ENCODE data around the gene ETS1.
A peak's percentile ranks its signal among the peaks of the same experiment; 100 is the strongest.

The ETS1 gene

DNA sequence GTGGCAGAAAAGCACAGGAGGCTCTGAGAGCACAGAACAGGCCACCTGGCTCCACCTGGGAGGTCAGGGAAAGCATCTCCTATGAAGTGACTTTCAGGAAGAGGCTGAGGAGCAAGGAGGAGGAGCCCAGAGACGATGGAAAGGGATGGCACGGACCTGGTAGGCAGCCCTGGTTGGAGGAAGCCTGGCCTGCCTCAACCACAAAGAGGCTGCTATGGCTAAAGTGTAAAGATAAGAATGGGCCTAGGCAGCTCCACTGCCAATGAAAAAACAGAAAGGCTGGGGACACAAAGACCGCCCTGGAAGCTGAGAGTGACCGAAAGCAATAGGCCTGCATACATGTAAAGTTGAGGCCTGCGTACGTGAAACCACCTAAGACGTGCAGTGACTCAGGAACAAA lies 31.2 kb upstream of the ETS1 start:
- DNase-seq, result no peak

DNA sequence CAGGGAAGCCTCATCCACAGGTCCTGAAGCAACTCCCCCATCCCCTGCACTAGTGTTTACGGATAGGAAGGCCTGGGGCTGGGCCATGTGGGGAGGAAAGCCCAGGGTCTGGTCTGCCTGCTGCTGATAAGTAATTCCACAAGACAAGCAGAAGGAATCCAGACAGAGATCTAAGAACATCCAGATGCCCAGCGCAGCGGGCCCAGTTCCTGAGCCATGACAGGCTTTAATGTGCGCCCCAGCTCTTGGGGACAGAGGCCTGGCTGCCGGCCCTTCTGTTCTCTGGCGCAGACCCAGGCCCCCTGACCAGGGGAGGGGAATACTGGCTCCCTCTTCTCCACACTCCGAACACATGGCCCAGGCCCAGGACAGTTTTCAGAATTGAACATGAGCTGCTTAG lies 28.8 kb upstream of the ETS1 start:
- DNase-seq, result no peak

DNA sequence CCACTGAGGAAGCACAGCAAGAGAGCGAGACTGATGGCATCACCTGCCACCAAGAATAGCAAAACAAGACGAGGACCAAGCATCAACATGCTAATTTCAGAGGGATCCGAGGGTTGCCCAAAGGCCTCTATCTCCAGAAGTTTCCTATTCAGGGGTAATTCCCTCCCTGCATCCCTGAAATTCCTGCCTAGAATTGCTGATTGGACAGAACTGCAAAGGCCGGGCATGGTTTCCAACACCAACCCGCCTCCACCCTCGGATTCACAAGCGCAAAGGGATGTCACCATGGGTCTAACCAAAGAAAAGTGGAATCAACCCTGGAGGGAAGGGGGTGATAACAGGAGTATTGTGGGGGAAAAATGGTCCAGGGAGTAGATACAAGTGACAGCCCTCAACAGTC lies 28.3 kb upstream of the ETS1 start:
- DNase-seq, result no peak

DNA sequence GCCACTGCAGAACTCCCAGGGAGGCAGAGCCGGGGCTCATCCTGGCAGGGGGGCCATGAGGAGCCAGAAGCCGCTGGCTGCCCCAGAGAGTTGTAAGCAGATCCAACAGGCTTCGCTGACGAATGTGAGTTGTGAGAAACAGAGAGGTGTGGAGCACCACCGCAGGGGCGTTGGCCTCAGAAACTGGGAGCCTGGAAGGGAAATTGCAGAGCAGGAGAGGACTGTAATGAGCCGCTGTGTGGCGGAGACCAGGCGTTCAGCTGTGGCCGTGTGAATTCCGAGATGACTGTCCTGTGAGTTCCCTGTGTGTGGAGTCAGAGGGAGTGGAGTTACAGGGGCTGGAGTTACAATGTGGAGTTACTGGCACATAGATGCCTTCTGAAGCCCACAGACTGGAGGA lies 27.7 kb upstream of the ETS1 start:
- no peak for DNase-seq

DNA sequence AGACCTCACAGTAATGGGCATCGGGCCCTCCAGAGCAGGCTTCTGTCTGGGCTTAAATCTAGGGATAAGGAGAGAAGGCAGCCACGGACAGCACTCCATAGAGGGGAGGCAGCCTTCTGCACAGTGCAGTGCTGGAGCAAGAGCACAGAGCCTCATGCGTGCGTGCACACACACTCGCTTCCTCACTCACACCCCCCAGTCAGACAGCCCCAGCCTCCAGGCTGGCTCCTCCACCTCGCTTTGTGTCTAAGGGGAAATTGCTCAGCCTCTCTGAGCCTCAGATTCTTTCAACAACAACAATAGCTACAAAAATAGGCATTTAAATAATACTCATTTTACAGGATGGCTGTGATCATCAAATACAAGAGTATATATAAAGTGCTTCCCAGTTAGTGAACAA lies 26.7 kb upstream of the ETS1 start:
- DNase-seq, result peak; percentile 44

DNA sequence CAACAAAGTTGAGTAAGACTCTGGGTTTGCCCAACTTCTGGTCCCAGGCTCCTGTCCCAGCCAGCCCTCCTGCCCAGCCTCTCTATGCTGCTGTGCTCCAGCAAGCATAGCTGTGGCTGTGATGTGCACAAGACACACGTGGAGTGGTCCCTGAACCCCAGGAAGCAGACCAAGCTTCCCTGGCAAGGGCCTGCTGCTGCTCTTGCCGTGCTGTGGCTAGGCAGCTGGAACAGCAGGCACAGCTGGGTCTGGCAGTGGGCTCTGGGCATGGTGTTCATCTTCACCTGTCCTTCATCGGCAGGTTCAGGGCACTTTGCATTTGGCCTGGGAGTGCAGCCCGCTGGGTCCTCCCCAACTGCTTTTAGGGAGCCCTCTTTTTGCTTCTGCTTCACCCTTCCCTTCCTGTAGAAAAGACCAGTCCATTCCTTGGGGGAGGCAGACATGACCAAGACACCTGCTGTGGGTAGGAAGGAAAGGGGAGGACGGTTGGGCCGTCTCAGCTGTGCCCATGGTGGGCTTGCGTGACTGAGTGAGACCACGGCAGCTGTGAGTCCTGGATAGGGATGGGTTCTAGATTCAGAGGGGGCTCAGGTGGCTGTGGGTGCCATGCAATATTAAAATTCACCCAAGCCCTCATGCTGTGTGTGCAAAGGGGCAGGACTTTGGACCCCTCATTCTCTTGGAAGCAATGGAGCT lies 26.1 kb upstream of the ETS1 start:
- DNase-seq, result no peak

DNA sequence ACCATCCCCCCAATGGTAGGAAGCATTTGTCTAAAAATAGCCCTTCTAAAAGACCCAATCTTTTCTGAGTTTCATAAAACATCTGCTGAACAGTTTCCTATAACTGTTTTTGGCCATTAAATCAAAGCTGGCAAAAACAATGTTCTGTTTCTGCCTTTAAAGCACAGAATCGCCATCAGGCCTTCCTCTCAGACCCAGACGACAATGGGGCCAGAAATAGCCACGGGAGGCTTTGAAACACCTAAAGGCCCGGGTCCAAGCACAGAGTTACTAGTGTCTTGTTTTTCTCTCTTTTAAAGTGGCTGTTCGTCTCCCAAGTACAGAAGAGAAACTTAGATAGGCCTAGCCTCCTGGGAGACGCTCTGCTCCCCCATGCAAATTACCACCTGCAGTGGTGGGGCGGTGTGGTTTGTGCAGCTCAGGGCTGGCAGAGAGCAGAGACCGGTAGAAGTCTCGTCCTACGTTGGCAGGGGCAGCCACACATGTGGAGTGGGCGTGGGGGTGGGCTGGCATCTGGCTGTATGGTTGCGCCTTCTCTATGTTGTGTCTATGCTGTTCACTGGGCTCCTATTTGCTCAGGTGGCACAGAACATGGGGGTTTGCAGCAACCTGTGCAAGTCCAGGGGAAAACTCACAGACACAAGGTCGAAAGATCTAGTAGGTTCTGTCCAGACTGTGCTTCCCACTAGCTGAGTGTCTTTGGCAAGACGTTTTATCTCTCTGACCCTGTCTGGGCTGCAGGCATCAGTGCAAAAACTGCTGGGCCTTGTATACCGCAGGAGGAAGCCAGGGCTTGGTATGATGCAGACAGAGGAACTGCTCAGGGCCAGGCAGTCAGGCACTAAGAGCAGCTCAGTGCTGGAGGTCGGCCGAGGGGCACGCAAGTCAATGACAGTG lies 23.6 kb upstream of the ETS1 start:
- peak; percentile 77 for DNase-seq

DNA sequence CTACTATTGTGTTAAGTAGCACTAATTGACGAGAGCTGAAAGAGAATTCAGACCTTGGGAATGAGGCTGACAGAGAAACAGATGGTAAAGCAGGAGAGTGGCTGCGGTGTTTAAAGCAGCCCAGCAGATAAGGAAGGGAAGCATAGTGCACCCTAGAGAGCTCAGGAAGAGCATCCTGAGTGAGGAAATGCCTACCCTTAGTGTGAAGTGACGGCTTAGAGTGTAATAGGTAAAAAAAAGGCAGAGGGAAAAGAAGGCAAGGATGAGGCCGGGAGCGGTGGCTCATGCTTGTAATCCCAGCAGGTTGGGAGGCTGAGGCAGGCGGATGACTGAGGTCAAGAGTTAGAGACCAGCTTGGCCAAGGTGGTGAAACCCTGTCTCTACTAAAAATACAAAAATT lies 22.4 kb upstream of the ETS1 start:
- DNase-seq, result no peak

DNA sequence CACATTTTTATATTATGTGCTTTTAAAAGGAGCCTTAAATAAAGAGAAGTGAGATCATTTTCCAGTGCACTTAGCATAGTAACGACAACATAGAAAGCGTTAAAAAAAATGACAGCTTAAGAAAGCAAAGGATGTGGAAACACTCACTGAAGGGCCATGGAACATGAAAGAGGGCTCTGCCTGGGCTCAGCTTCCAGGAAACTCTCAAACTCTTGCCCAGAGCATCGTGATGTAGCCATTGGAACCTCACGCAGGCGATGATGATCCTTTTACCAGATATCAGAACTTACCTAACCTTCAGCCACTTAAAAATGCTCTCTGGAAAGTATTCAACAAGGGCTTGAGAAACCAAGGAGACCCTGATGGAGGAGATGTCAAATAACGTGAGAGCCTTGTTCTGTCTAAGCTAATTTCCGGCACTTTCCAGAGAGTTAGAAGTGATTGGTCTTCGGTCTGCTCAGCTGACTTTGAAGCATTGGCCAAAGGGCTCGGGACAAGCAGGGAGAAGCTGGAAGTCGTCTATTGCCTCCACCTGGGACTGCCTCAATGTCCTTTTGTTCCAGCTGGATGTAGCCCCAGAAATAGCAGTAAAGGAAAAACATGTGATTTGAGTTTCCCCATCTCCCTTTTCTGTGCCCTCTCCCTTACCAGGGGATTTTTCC lies 21.5 kb upstream of the ETS1 start:
- peak; percentile 38 for DNase-seq

DNA sequence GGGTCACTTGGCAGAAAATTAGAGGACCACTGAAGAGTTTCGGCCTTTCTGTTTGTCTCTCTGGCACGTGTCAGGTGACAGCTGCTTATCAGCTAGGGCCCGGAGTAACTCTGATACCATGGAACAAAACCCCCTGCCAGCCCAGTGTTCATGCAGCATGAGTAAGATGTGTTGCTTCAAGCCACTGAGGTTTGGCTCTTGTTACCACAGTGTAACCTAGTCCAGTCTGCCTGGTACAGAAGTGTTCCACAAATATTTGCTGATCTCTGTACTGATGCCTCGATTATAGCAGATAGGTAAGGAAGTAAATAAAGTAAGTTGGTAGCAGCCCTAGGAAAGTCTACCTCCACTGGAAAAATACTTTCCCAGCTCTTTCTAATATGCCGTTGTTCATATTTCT lies 20.5 kb upstream of the ETS1 start:
- no peak for DNase-seq

DNA sequence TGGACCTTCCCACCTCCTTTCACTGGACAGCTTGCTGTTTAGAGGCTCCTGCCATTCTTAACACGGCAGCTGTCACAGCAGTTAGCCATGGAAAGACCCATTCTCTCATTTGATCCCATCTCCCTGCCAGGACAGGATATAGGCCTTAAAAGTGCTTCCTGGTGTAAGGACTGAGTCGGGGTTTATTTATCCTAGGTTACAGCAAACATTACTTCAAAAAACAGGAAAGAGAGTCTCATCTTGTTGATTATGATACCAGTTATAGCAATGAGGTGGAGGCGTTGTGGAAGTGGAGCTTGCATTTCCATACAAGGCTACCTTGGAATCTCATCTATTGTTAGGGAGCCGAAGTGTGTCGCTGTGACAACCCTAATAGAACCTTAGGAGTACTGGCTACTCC lies 17.4 kb upstream of the ETS1 start:
- DNase-seq, result no peak

DNA sequence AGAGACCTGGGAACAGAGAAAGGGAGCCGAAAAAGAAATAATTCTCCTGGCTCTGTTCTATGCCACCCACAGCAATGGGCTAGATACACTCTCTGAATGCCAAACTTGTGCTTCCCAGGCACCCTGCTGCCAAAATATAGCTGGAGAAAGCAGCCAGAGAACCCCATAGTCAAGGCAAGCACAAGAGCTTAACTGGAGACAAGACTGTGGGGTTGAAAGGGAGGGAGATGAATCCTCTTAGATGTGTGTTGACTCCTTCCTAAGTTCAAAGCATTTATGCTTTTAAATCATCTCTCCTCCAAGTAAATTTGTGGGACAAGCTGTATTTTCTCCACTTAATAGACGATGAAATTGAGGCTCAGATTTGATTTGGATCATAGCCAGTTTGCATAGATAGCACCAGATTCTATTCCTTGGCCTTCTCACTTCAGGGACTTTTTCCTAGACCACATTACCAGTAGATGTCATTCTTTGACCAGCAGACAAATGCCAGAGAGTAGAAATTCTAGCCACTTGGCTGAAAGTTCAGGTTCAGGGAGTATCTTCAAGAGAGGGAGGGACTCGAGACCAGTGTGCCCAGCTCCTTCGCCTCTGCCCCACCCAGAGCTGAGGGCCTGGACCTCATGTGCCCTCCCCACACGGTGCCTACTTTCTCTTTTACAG lies 16.5 kb upstream of the ETS1 start:
- no peak for DNase-seq

DNA sequence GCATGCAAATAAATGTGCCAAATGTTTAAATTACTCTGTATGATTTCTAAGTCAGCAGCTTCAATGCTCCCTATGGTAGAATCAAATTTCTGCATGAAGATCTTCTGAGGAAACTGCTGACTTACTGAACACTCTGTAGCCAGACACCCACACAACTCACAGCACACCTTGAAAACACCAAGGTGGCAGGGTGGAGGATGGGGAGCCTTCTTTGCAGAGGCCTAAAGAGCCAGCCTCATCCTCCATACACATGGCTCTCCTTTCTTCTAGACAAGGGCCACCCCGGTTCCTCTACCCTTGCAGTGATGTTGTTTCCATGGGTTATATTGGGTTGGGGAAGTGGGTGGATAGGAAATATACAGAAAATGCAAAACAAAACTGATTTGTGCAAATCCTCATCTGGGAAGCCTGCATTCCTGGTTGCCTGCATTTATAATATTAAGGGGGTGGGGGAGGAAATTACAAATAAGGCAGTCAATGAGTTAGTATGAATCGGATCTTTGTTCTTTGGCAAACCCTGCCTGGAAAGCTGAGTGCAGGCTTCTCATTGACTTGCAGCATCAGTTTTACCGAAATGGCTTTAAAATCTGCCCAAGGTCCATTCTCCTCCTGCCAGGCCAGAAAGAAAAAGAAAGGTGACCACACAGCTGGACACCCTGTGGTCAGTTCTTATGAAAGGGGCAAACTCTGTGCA lies 15.8 kb upstream of the ETS1 start:
- DNase-seq, result peak; percentile 40

DNA sequence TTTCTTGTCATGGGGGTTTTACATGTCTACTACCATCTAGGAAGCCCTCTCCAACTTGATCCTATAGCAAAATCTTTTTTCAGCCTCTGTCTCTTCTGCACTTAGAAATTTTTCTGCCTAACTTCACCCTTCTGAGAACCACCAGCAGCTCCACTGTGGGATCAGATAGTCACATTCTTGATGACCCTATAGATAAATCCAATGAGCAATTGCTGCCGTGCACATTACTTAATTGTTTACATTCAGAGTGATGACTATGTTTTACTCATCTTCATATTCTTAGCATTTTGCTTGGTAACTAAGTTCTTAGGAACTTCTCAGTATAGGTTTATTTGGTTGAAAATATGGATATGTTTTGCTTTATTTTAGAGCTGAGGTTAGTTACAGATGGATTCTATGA lies 12.4 kb upstream of the ETS1 start:
- DNase-seq, result no peak

DNA sequence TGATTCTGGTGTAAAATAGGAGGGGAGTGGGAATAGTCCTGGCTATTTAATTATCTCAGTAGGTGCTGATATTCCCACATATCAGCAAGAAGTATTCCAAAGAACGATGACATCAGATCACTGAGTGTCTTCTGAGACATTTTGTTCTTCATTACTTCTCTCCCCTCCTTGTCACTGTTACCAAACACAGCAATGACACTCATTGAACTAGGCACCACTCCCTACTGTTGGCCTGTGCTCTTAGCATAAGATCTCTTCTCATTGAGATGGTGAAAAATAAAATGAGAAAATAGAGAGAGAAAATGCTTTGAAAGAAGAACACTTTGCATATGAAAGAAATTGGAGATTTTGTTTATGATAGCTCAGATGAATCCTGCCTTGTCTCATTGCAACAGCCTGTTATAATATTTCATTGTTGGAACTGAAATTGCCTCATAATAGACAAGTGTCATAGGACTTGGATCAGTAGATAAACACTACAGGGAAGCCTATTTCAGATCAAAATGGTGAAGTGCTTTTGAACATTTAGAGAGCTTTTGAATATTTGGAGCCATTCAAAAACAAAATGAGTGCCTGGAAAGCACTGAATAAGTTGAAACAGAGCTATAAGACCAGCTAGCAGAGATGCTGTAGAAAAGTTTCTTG lies 11.3 kb upstream of the ETS1 start:
- DNase-seq, result no peak

DNA sequence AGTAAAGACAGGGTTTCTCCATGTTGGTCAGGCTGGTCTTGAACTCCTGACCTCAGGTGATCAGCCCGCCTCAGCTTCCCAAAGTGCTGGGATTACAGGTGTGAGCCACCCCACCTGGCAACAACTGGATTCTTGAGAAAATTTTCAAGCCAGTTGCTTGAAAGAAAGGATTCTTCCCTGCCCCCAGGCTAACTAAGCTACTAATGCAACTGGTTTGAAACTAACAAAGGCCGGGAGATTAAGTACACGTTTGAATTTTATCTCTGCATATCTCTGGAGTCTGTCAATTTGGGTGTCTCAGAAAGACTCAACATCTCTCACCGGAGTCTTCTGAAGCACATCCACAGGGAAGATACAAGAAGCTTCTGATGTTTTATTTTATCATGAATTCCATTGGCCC lies 10.7 kb upstream of the ETS1 start:
- no peak for DNase-seq

DNA sequence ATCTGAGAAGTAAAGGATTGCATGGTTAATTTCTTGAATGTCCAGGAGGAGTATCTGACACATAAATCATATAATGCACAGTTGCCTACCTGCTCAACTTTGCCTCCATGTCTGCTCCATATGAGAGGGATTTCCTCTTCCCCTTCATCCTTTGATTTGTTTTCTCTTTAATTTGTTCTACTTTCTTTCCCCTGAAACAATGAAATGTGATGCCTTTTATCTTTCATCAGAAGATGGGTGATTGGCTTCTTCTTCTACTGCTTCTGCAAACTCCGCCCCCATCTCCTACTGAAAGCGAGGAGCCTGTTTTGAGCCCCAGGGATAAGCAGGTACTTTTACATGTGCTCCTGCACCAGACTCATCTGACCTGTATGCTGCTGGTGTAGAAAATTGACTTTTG lies 9.9 kb upstream of the ETS1 start:
- no peak for DNase-seq

DNA sequence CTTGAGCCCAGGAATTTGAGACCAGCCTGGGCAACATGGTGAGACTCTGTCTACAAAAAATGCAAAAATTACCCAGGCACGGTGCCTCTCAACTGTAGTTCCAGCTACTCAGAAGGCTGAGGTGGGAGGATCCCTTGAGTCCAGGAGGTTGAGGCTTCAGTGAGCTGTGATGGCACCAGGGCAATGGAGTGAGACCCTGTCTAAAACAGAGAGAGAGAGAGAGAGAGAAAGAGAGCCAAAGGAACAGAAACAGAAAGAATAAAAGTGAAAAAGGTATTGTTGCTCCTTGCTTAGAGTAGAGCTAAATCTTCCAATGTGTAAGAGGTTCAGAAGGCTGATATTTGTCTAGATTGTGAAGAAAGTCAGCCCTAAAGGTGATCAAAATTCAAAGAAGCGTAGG lies 8.9 kb upstream of the ETS1 start:
- DNase-seq, result no peak

DNA sequence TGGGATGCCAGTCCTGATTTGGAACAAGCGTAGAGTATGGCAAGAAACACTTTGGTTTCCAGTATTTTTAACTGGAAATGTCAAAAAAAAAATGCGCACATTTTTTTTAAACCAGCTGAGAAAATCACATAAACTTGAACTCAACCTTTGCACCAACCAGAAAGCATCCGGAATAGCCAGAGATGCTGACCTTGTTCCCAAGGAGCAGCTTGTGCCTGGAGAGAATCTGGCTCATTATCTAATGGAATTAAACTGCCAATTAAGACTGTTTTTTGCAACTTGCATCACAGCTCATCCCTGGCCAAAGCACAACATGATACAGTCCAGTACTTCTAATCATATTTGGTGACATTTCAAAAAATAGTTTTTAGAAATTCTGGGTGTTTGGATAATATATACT lies 8.4 kb upstream of the ETS1 start:
- DNase-seq, result no peak

DNA sequence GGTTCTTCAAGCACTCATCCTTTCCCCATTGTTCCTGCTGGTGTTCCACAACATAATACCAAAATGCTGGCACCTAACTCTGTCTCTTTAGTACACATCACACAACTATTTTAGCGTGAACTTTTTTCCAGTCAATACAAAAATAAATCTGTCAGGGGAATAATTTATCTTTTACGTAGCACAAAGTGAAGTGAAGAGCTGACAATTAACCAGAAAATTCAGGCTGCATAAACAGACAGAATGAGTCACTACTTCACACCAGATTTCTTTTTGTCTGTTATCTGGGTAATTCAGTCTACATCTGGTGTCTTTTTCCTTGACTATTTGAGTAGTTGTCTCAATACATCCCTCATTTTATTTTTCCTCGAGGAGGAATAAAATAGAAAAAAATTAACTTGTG lies 7.9 kb upstream of the ETS1 start:
- DNase-seq, result no peak

DNA sequence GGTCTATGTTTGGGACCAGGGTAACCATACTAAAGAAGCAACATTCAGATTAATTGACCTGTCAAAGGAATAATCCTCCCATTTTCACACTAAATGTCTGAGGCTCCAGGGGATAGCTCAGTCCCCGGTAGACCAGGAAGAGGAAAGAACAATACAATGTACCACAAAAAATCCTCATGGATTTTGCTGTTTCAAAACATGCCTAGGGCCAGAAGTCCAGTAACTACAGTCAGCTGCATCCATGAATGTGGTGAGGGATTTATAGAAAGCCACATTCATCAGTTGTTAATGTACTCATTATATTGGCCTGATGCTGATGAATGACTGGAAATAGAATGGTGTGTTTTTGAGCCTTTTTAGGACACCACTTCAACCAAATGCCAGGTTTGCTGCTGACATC lies 6.9 kb upstream of the ETS1 start:
- DNase-seq, result no peak

DNA sequence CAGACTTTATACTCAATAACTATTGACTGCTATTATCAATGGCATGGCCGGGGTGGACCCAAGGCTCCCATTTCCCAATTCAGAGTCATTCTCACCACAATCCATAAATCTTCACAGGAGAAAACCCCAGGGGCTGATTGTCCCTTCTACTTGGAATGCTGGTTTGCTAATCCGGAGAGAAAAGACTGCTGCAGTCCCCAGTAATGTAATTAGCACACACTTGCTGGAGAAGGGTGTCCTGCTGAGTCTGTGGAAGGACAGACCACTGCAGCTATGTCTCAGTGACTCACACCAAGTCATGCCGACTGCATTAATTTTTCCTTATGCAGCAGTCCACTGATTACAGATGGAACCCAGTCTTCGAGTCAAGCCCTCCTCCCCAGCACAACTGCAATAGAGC lies 5.9 kb upstream of the ETS1 start:
- no peak for DNase-seq
